Stomach (tissue), 9 donors: Measurements from ENCODE around the gene RMND1. TPM values are rescaled to one million over a fixed set of nuclear protein-coding genes. Genes with fewer than 3 reads are reported as not detected.

Experiments
- DNase-seq, 2 donors: peaks; one replicate each; pipeline versions ENCODE4 v3.0.0 to v3.0.0-alpha.2; 2013 to 2019
- H3K27ac ChIP-seq, 5 donors: fragments of 200-600 bp in 4 of 5; sonication (generic) in 4 of 5; one replicate each; pipeline ENCODE4 v1.5.1; 2013 to 2019; ENCODE audit warnings: mild to moderate bottlenecking in 1 of 5, moderate library complexity in 1 of 5
- H3K27me3 ChIP-seq, 3 donors: fragments of 200-600 bp; sonication (generic); one replicate each; pipeline ENCODE4 v1.5.1; 2017 to 2019; ENCODE audit warnings: mixed run types in 1 of 3
- H3K36me3 ChIP-seq, 4 donors: fragments of 200-600 bp; sonication (generic); 1 replicate in 3 of 4; 2 replicates in 1 of 4; pipeline ENCODE4 v1.5.1; 2016 to 2019
- H3K4me1 ChIP-seq, 4 donors: fragments of 200-600 bp; sonication (generic); one replicate each; pipeline ENCODE4 v1.5.1; 2016 to 2019
- H3K4me3 ChIP-seq, 4 donors: fragments of 200-600 bp; sonication (generic) in 3 of 4; one replicate each; pipeline ENCODE4 v1.5.1; 2016 to 2019; ENCODE audit warnings: mild to moderate bottlenecking in 1 of 4
- H3K9me3 ChIP-seq, 4 donors: fragments of 200-600 bp; sonication (generic); one replicate each; pipeline ENCODE4 v1.5.1; 2016 to 2019
- EP300 ChIP-seq: sonication (generic); formaldehyde crosslinking; IDR thresholded peaks from one replicate; pipeline ENCODE4 v1.6.1; 2017; ENCODE audit warnings: antibody characterized with exemption
- POLR2A ChIP-seq, 4 donors: fragments of 450-650 bp; IDR thresholded peaks; one replicate each; pipeline ENCODE4 v1.6.1; 2016; ENCODE audit warnings: antibody characterized with exemption in 4 of 4, control low read depth in 2 of 4, mild to moderate bottlenecking in 1 of 4, moderate library complexity in 1 of 4
- POLR2AphosphoS5 ChIP-seq, 3 donors: sonication (generic); formaldehyde crosslinking; IDR thresholded peaks; one replicate each; pipeline ENCODE4 v1.6.1; 2016; ENCODE audit warnings: antibody characterized with exemption in 3 of 3
- WGBS, 5 donors: extraction: QIAGEN DNeasy Blood & Tissue Kit in 3 of 5; methylation state at CpG; one replicate each; pipeline versions ENCODE4 v1.1.5 to v1.1.7; 2013 to 2018; 5-methylcytosine and 5-hydroxymethylcytosine counted together
- intact Hi-C: fragments of 100-400 bp; cut with DNase I; formaldehyde crosslinking; loops from one replicate; pipeline ENCODE4 v1.15.1; 2023; ENCODE audit warnings: low total_unique reads
- polyA plus RNA-seq, 3 donors: library from polyadenylated mRNA; stranded (reverse); fragments of 200-250 nt; gene quantifications; one replicate each; pipeline ENCODE4 v1.2.3, GENCODE V29; 2013
- total RNA-seq, 5 donors: library from RNA; depleted of rRNA; stranded (reverse); fragments of >200 nt; gene quantifications; one replicate each; pipeline versions ENCODE4 v1.1.0 to v1.2.3, GENCODE V29; 2014 to 2016
- TF ChIP-seq, protein P1 (sequence below), 7 experiments: fragments of 450-650 bp in 4 of 7; fragments of 200-600 bp in 3 of 7; sonication (generic) in 3 of 7; IDR thresholded peaks; one replicate each; pipeline ENCODE4 v1.5.1; 2016 to 2019; ENCODE audit warnings: antibody characterized with exemption in 7 of 7, control low read depth in 2 of 7, mild to moderate bottlenecking in 1 of 7
- donor health status: healthy with polysubstance abuse.
- donor health status: Bipolar disorder and iron deficiency.
- donor health status: healthy.

The RMND1 gene
- total and polyA plus RNA-seq, 8 donors: 6.4 to 47.2 (median 16.4) TPM

DNA sequence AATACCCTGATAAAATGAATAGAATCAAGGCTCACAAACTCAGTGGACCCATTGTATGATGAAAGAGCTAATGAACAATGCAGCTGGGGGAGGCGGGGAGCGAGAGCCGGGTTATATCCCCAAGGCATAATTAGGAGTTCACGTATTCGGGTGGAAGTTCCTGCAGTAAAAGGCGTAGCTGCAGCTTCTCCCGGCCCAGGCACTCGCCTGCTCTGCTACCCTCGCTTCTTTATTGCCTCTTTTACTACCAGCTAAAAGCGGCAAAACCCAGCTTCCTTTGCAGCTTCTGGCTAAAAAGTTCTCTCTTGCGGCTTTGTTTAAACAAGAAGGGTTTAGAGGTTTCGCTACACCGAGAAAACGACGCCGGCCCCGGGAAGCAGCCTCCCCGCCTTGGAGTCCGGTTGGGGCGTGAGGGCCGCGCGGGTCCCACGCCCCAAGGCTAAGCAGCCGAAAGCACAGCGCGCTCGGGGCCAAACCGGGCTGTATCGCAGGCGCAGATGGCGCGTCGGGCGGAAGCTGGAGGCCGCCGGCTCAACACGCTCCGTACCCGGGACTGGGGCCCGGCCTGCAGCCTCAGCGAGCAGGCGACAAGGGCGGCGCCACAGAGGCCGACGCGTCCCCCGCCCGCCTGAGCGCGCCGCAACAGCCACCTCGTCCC is 62.2 kb downstream of the RMND1 start:
- intact Hi-C loops: no loop called here
- TF ChIP-seq POLR2A (IDR thresholded peaks at IDR 0.05) (no peak), POLR2AphosphoS5 (IDR thresholded peaks at IDR 0.05) (peak; percentile 13 to 81 (median 13))
- peak overlapping the region; percentile 85 to 98 (median 94) for H3K4me3 ChIP-seq
- H3K4me1 ChIP-seq: peaks cover 46 to 61% (median 53%) of the 10 kb centered on the region in 4 donors
- H3K36me3 ChIP-seq: no peaks in the 10 kb centered on the region
- peak overlapping the region; percentile 98 to 100 (median 100) for H3K27ac ChIP-seq
- peak; percentile 59 to 87 for DNase-seq
- no peaks in the 10 kb centered on the region for H3K9me3 ChIP-seq
- WGBS, 5 donors: 0 to 1% (median 0%) methylated on average over 35 to 54 of the region's 54 CpGs
- no peaks in the 10 kb centered on the region for H3K27me3 ChIP-seq

DNA sequence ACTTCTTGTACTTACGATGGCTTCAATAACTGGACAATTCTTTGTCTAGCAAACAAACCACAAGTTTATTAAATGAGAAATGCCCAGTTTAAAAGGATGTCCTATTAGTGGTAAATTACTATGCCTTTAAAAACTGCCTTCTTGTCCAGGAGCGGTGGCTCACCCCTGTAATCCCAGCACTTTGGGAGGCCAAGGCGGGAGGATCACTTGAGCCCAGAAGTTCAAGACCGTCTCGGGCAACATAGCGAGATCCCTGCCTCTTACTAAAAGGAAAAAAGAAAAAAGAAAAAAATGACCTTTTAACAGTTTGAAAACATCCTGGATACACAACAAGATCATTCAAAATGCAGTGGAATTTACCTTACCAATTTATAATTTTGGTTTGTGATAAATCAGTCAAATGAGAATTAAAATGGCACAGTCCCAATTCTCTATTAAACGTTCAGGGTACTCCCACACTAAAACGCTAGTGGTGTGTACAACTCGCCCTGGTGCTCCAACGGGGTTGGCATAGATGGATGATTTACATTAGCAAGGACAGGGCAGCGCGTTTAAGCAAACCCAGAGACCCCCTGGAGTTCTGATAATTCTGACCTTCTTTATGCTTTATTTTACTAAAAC is 62.8 kb downstream of the RMND1 start:
- H3K27me3 ChIP-seq: no peaks in the 10 kb centered on the region
- intact Hi-C loops: no loop called here
- H3K36me3 ChIP-seq: peaks cover 0 to 4% (median 0%) of the 10 kb centered on the region in 4 donors
- no peaks in the 10 kb centered on the region for H3K9me3 ChIP-seq
- TF ChIP-seq, protein P1, sequence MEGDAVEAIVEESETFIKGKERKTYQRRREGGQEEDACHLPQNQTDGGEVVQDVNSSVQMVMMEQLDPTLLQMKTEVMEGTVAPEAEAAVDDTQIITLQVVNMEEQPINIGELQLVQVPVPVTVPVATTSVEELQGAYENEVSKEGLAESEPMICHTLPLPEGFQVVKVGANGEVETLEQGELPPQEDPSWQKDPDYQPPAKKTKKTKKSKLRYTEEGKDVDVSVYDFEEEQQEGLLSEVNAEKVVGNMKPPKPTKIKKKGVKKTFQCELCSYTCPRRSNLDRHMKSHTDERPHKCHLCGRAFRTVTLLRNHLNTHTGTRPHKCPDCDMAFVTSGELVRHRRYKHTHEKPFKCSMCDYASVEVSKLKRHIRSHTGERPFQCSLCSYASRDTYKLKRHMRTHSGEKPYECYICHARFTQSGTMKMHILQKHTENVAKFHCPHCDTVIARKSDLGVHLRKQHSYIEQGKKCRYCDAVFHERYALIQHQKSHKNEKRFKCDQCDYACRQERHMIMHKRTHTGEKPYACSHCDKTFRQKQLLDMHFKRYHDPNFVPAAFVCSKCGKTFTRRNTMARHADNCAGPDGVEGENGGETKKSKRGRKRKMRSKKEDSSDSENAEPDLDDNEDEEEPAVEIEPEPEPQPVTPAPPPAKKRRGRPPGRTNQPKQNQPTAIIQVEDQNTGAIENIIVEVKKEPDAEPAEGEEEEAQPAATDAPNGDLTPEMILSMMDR (IDR thresholded peaks at IDR 0.05): no peak
- TF ChIP-seq POLR2AphosphoS5 (IDR thresholded peaks at IDR 0.05): no peak
- TF ChIP-seq EP300: no peak
- no peak for TF ChIP-seq POLR2A (IDR thresholded peaks at IDR 0.05)
- H3K4me1 ChIP-seq: peaks cover 39 to 59% (median 52%) of the 10 kb centered on the region in 4 donors
- no peak for DNase-seq
- peak overlapping the region; percentile 85 to 98 (median 94) for H3K4me3 ChIP-seq
- whole genome bisulfite sequencing, 5 donors: 22 to 25% (median 24%) methylated on average over 12 of the region's 12 CpGs
- peak overlapping the region; percentile 98 to 100 (median 100) for H3K27ac ChIP-seq

DNA sequence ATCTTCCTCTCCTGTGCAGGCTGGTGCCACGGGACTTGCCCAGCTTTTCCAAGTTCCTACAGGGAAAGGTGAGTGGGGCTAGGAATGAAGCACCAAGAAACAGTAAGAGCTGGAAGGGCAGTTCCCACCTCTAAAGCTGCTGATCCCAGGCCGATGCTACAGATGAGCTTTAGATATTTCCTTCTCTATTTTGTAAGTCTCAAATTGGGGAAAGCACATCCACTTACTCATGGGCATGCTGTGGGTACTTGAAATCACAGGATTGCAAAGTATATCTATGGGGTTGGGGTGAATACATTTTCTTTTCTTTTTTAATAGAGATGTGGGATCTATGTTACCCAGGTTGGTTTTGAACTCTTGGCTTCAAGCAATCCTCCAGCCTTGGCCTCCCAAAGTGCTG is 63.7 kb downstream of the RMND1 start:
- no peaks in the 10 kb centered on the region for H3K9me3 ChIP-seq
- 87 to 90% (median 89%) methylated on average over 2 of the region's 2 CpGs for WGBS, 5 donors
- peak overlapping the region in 4 of 5 donors; percentile 99 to 100 (median 100) for H3K27ac ChIP-seq

DNA sequence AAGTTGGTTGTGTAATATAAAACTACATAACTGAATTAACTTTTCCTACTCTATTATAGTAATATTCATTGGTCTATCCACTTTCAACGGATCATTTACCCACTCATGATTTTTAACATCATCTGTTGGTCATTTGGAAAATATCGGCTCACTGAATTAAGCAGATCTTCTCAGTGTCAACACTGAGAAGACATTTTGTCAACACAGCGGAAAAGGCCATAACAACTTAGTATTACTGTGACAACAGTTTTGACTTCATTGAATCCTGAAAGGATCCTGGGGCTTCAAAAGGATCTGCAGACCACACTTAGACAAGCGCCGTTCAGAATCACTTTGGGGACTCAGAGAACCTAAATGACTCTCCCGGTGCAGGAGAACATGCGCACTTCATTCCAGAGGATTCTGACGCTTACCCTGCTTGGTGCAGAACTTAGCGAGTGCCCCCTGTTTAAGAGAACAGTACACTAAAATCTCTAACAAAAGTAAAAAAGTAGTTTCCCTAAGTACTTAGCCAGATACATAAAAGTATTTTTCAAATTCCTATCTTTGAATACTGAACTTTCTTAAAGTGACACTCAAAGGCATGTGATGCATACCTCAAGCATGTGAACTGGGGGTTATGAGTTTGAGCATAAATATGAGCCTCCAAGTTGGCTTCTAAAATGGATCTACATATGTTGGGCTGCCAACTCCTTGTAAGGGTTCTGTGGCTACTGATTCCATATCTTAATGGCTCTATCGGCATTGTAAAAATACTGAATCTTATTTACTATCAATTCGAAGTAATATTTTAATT is 64.6 kb downstream of the RMND1 start:
- H3K4me3 ChIP-seq: no peak overlapping the region
- intact Hi-C loops: no loop called here
- no peaks in the 10 kb centered on the region for H3K27me3 ChIP-seq
- peaks cover 22 to 45% (median 34%) of the 10 kb centered on the region in 4 donors for H3K4me1 ChIP-seq
- no peak for TF ChIP-seq EP300
- no peak for TF ChIP-seq POLR2A (IDR thresholded peaks at IDR 0.05)
- TF ChIP-seq, protein P1 (IDR thresholded peaks at IDR 0.05): no peak
- TF ChIP-seq POLR2AphosphoS5 (IDR thresholded peaks at IDR 0.05): no peak
- H3K9me3 ChIP-seq: no peaks in the 10 kb centered on the region
- DNase-seq: no peak
- H3K27ac ChIP-seq: peak overlapping the region in 3 of 5 donors; percentile 99 to 100 (median 100)
- WGBS, 5 donors: 89 to 95% (median 92%) methylated on average over 11 of the region's 11 CpGs
- peaks cover 0 to 4% (median 0%) of the 10 kb centered on the region in 4 donors for H3K36me3 ChIP-seq

More for the DNA sequence above, 63.7 kb downstream of the RMND1 start:
- Histone ChIP-seq H3K4me1 (peaks cover 31 to 53% (median 43%) of the 10 kb centered on the region in 4 donors), H3K27me3 (no peaks in the 10 kb centered on the region), H3K36me3 (peaks cover 0 to 4% (median 0%) of the 10 kb centered on the region in 4 donors), H3K4me3 (no peak overlapping the region)
- no peak for DNase-seq
- TF ChIP-seq EP300 (no peak), POLR2AphosphoS5 (IDR thresholded peaks at IDR 0.05) (no peak), POLR2A (IDR thresholded peaks at IDR 0.05) (no peak)
- TF ChIP-seq, protein P1 (IDR thresholded peaks at IDR 0.05): no peak
- intact Hi-C loops: no loop called here
